GM23338 (cell line): Measurements from ENCODE around the gene G6PC2. TPM values are rescaled to one million over a fixed set of nuclear protein-coding genes. Genes with fewer than 3 reads are reported as not detected.

Experiments
- ATAC-seq: fragments of 200-7000 bp; cut with Tn5 transposase; 3 replicates; pipeline ENCODE4 v1.9.1; 2020
- DNase-seq: peaks from one replicate; pipeline ENCODE4 v3.0.0-alpha.2; 2015; ENCODE audit warnings: low spot score
- H2AFZ ChIP-seq: fragments of 200-600 bp; sonication (generic); 2 replicates; pipeline ENCODE4 v1.8.0; 2016; ENCODE audit warnings: antibody characterized with exemption, mild to moderate bottlenecking, moderate library complexity
- H3F3A ChIP-seq: fragments of 200-600 bp; sonication (generic); replicated peaks from 2 replicates; pipeline ENCODE4 v1.8.0; 2017; ENCODE audit warnings: antibody characterized with exemption, mixed run types, low read depth
- H3K27ac ChIP-seq: fragments of 200-600 bp; sonication (generic); 2 replicates; pipeline ENCODE4 v1.6.1; 2016; ENCODE audit warnings: low read depth
- H3K27me3 ChIP-seq: fragments of 200-600 bp; sonication (generic); 2 replicates; pipeline ENCODE4 v1.8.0; 2016; ENCODE audit warnings: mild to moderate bottlenecking, mixed run types, moderate library complexity; ENCODE audit not compliant: insufficient read depth
- H3K36me3 ChIP-seq: fragments of 200-600 bp; sonication (generic); 2 replicates; pipeline ENCODE4 v1.8.0; 2016; ENCODE audit warnings: mild to moderate bottlenecking; ENCODE audit not compliant: insufficient read depth
- H3K4me1 ChIP-seq: fragments of 200-600 bp; sonication (generic); 2 replicates; pipeline ENCODE4 v1.8.0; 2016; ENCODE audit warnings: mild to moderate bottlenecking, moderate library complexity; ENCODE audit not compliant: insufficient read depth
- H3K4me2 ChIP-seq: fragments of 200-600 bp; sonication (generic); 2 replicates; pipeline ENCODE4 v1.7.1; 2017; ENCODE audit warnings: mixed run types
- H3K4me3 ChIP-seq: fragments of 200-600 bp; sonication (generic); 2 replicates; pipeline ENCODE4 v1.6.1; 2016; ENCODE audit warnings: mixed run types
- H3K79me2 ChIP-seq: fragments of 200-600 bp; sonication (generic); replicated peaks from 2 replicates; pipeline ENCODE4 v1.8.0; 2017; ENCODE audit warnings: mild to moderate bottlenecking; ENCODE audit not compliant: insufficient read depth
- H3K9me2 ChIP-seq: fragments of 200-600 bp; sonication (generic); 2 replicates; pipeline ENCODE4 v1.8.0; 2017; ENCODE audit not compliant: insufficient read depth
- H4K20me1 ChIP-seq: fragments of 200-600 bp; sonication (generic); replicated peaks from 2 replicates; pipeline ENCODE4 v1.8.0; 2017; ENCODE audit warnings: mild to moderate bottlenecking; ENCODE audit not compliant: insufficient read depth
- H3K27ac Mint-ChIP-seq: 2 replicates; pipeline ENCODE4 v1.8.0; 2020; ENCODE audit warnings: inconsistent platforms, mild to moderate bottlenecking, moderate library complexity, mixed read lengths
- H3K27me3 Mint-ChIP-seq: 3 replicates; pipeline ENCODE4 v1.8.0; 2022; ENCODE audit warnings: low read depth, mild to moderate bottlenecking, moderate library complexity, mixed read lengths, inconsistent platforms; ENCODE audit not compliant: insufficient read depth, poor library complexity
- H3K36me3 Mint-ChIP-seq: 3 replicates; pipeline ENCODE4 v1.8.0; 2021; ENCODE audit warnings: low read depth, mild to moderate bottlenecking, inconsistent platforms, moderate library complexity, mixed read lengths
- H3K4me1 Mint-ChIP-seq: 3 replicates; pipeline ENCODE4 v1.8.0; 2020; ENCODE audit warnings: mild to moderate bottlenecking, inconsistent platforms, mixed read lengths
- H3K4me3 Mint-ChIP-seq: 3 replicates; pipeline ENCODE4 v1.8.0; 2021; ENCODE audit warnings: moderate library complexity, mild to moderate bottlenecking, inconsistent platforms, mixed read lengths
- H3K9me3 Mint-ChIP-seq: 3 replicates; pipeline ENCODE4 v1.8.0; 2020; ENCODE audit warnings: moderate library complexity, mild to moderate bottlenecking, inconsistent platforms, mixed read lengths
- EZH2 ChIP-seq: fragments of 200-600 bp; sonication (generic); IDR thresholded peaks from one replicate; pipeline ENCODE4 v1.8.0; 2017; ENCODE audit warnings: antibody characterized with exemption, mild to moderate bottlenecking, low read depth; ENCODE audit not compliant: unreplicated experiment
- EZH2phosphoT487 ChIP-seq: fragments of 200-600 bp; sonication (generic); IDR thresholded peaks from one replicate; pipeline ENCODE4 v1.8.1; 2018; ENCODE audit warnings: antibody characterized with exemption; ENCODE audit not compliant: unreplicated experiment
- NANOG ChIP-seq: IDR thresholded peaks from 2 replicates; pipeline ENCODE4 v1.6.1; 2016; ENCODE audit warnings: antibody characterized with exemption, borderline replicate concordance
- POLR2AphosphoS5 ChIP-seq: IDR thresholded peaks from 2 replicates; pipeline ENCODE4 v1.6.1; 2016; ENCODE audit warnings: antibody characterized with exemption, low read depth
- ZNF462 ChIP-seq: fragments of 250-450 bp; sonication (Bioruptor Pico); IDR thresholded peaks from 2 replicates; pipeline ENCODE4 v1.5.0; 2020; ENCODE audit warnings: mild to moderate bottlenecking, moderate library complexity
- polyA plus RNA-seq: library from polyadenylated mRNA; unstranded; fragments of >200 nt; fragmentation: Nextera tagmentation; extraction: Ambion mirVana; gene quantifications from 2 replicates; pipeline ENCODE4 v1.2.1, GENCODE V29; 2016
- total RNA-seq: library from RNA; depleted of rRNA; stranded (reverse); fragments of >200 nt; shearing (Covaris generic); gene quantifications from 2 replicates; pipeline ENCODE4 v1.2.3, GENCODE V29; 2014; rRNA removed

Gene G6PC2
- total and polyA plus RNA-seq, 2 experiments from 2014 or later: not detected

GRCh38 chr2:168955321-168955720 is 54.2 kb downstream of the G6PC2 start:
- Histone ChIP-seq H3K79me2 (no peaks in the 10 kb centered on the region), H3K27ac (no peak overlapping the region), H3K9me2 (no peaks in the 10 kb centered on the region), H3K36me3 (no peaks in the 10 kb centered on the region), H4K20me1 (no peaks in the 10 kb centered on the region), H2AFZ (no peak overlapping the region), H3F3A (no peaks in the 10 kb centered on the region), H3K4me1 (no peaks in the 10 kb centered on the region), H3K27me3 (no peaks in the 10 kb centered on the region), H3K4me2 (no peak overlapping the region), H3K4me3 (no peak overlapping the region)
- no peaks in the 10 kb centered on the region; the same call in 2 of the 3 replicates for H3K9me3 Mint-ChIP-seq
- no peak for ATAC-seq
- no peaks in the 10 kb centered on the region for H3K4me1 Mint-ChIP-seq
- no peak overlapping the region for H3K4me3 Mint-ChIP-seq
- H3K27ac Mint-ChIP-seq: no peak overlapping the region
- DNase-seq: no peak
- no peaks in the 10 kb centered on the region for H3K27me3 Mint-ChIP-seq
- no peaks in the 10 kb centered on the region for H3K36me3 Mint-ChIP-seq
- TF ChIP-seq NANOG: no peak
- no peak for TF ChIP-seq POLR2AphosphoS5

GRCh38 chr2:168956392-168956791 is 55.3 kb downstream of the G6PC2 start:
- Mint-ChIP-seq H3K27me3 (no peaks in the 10 kb centered on the region), H3K9me3 (no peaks in the 10 kb centered on the region; the same call in 2 of the 3 replicates), H3K4me1 (no peaks in the 10 kb centered on the region), H3K4me3 (no peak overlapping the region), H3K27ac (no peak overlapping the region), H3K36me3 (no peaks in the 10 kb centered on the region)
- no peaks in the 10 kb centered on the region for H3F3A ChIP-seq
- ATAC-seq (no peak), DNase-seq (no peak)
- no peaks in the 10 kb centered on the region for H3K79me2 ChIP-seq
- no peaks in the 10 kb centered on the region for H3K27me3 ChIP-seq
- H3K4me2 ChIP-seq: no peak overlapping the region
- no peaks in the 10 kb centered on the region for H3K36me3 ChIP-seq
- no peak overlapping the region for H3K4me3 ChIP-seq
- H3K27ac ChIP-seq: no peak overlapping the region
- no peaks in the 10 kb centered on the region for H3K9me2 ChIP-seq
- TF ChIP-seq EZH2phosphoT487 (no peak), EZH2 (no peak), ZNF462 (CRISPR knock-in tag) (no peak)
- H2AFZ ChIP-seq: no peak overlapping the region
- no peaks in the 10 kb centered on the region for H4K20me1 ChIP-seq
- no peaks in the 10 kb centered on the region for H3K4me1 ChIP-seq

Other genes starting within 250 kb of the G6PC2 start
- gene NOSTRIN, start 98.7 kb upstream of the G6PC2 start, total RNA-seq: not detected in 2 replicates
- 0.92 and 1.8 TPM in 2 replicates for gene NOSTRIN, start 98.7 kb upstream of the G6PC2 start, polyA plus RNA-seq
- gene SPC25, start 10.9 kb upstream of the G6PC2 start, total RNA-seq: 23.4 and 24.7 TPM in 2 replicates
- 61.9 and 72.7 TPM in 2 replicates for gene SPC25, start 10.9 kb upstream of the G6PC2 start, polyA plus RNA-seq
- gene ABCB11, start 130.0 kb downstream of the G6PC2 start, total RNA-seq: not detected in 2 replicates
- gene ABCB11, start 130.0 kb downstream of the G6PC2 start, polyA plus RNA-seq: 0.03 TPM in 1 of 2 replicates, not detected in the other
- not detected in 2 replicates for gene DHRS9, start 168.3 kb downstream of the G6PC2 start, total RNA-seq
- gene DHRS9, start 168.3 kb downstream of the G6PC2 start, polyA plus RNA-seq: not detected in 2 replicates